NCI-H1417 (cell line): Measurements from ENCODE around the gene MYL9.

Experiments
- DNase-seq, 3 experiments: peaks; one replicate each; lab custom pipeline; 2025; lab: John Stamatoyannopoulos, UW

MYL9 gene

DNA sequence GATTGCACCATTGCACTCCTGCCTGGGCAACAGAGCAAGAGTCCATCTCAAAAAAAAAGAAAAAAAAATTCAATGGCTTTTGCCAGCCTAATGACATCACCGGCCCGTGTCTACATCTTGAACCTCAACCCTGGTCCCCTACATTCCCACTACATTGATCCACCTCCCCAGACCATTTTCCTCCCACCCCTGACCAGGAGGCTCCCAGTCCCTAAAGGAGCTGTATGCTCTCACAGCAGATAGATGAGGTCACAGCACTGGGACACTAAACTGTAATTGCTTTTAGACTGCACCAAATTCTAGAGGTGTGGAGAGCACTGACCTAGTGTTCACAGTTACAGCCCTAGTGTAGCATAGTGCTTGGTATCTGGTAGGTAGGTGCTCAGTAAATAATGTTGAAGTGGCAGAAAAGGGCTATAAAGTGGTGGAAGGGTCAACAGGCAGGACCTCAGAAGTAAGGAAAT lies 42.7 kb downstream of the MYL9 start:
- DNase-seq: no peak

DNA sequence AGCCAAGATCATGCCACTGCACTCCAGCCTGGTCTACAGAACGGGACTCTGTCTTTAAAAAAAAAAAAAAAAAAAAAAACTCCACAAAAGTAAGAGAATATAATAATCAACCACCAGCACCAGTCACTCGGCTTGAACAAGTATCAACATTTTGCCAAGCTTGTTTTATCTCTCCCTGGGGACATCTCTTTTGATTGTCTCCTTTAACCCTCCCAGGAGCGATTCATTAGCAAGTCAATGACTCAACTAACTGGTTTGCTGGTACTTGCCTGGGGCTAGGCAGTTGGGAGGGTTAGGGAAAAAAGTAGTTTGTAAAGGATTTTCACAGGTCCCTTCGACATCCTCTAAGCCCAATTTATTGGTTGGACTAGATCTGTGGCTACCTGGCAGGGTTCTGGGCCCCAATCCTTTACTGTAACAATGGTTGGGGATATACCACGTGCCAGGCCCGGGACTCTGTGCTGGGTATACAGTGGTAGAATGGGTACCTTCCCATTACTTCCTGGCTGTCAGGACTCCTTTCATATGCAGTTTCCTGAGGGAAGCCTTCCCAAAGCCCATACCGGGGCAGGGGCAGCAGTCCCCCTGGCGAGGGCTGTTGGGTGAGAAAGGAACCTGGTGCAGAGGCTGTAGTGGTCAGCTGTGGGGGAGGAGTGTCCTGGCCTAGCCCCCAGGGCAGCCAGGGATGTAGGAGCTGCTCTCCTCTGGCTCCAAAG lies 44.2 kb downstream of the MYL9 start:
- peak in 2 of 3 experiments; percentile 44 to 58 for DNase-seq

DNA sequence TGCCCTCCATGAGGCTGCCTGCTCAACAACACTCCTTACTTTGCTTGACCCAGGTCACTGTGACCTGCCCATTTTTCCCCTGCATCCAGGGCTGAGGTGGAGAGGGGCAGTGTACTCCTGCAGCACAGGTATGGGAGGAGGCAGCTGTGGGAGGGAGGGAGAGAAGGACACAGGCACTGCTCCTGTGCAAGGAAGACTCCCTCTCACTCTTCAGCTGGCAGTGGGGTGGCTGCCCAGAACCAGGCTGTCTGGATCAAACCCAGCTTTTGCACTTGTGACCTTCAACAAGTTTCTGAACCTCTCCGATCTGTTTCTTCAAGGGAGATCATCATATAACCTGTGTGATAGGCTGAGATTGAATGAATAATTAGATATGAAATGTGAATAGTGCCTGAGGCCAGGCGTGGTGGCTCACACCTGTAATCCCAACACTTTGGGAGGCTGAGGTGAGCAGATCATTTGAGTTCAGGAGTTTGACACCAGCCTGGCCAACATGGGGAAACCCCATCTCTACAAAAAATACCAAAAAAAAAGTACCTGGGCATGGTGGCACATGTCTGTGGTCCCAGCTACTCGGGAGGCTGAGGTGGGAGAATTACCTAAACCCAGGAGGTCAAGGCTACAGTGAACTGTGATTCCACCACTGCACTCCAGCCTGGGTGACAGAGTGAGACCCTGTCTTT lies 46.2 kb downstream of the MYL9 start:
- no peak for DNase-seq

DNA sequence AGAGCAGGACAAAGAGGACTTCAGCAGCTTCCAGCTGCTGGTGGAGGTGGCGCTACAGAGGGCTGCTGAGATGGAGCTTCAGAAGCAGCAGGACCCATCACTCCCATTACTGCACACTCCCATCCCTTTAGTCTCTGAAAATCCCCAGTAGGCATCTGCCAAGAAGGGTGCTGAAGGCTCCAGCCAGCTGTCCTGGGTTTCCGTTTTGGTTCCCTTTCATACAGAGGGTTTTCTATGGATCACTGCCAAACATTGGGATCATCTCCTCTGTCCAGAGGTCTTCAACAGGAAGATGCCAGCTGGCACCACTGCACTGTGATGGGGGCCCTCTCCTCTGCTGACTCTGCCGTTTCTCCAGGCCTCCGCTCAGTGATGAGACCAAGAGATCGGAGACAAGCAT lies 50.0 kb downstream of the MYL9 start:
- DNase-seq: no peak

DNA sequence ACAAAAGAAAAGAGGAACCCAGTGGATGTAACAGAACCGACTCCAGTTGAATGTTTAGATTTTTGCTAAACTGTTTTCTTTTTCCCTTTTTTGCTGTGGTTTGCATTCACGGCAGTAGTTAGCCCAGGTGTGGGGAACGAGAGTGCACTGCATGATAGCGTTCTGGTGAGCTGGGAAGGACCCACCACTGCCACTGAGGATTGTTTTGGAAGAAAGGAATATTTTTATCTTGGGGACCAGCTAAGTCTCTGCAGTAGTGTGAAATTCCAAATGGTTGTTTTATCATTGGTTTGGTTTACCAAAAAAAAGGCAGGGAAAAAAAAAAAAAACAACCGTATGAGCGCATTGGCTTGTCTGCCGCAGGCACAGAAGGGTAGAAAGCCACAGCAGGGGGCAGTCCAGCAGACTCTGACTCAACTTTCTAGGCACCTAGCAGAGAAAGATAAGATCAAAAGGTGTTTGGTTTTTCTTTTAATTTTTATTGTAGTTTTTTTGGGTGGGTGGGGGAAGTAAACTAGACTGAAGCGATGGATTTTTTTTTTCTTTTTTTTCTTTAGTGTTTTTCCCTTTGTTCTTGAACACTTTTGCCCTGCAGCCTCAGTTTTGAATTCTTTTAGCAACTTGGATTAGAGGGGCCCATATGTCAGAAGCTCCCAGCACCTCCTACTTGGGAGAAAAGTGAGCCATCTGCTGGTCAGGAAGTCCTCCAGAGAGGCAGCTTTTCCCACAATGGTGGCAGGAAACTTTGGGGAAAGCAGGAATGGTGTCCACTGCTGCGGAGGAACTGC lies 50.7 kb downstream of the MYL9 start:
- DNase-seq: peak in 1 of 3 experiments; percentile 59

DNA sequence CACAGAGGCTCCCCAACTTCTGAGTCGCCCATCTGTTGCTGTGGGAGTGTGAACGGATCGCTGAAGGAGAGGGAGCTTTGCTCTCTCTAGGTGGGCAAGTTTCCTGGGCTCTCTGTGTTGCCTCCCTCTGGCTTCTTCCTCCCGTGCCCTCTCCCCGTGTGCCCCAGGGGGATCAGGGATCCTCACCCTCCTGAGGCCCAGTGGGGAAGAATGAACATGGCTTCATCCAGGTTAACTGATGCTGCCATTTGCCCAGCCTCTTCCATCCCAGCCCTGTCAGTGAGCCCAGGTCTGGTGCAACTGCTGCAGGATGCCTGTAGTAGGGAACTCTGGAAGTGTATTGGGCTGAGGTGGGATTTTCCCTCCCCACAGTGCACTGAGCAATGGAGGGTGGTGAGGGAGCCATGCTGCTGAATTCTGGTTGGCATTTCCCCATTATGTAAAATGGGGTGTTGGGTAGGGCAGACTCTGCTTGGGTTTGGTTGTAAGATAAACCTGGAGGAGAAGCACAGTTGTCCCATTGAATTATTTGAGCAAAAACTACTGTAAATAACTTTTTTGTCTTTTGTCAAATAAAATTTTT lies 52.1 kb downstream of the MYL9 start:
- no peak for DNase-seq

DNA sequence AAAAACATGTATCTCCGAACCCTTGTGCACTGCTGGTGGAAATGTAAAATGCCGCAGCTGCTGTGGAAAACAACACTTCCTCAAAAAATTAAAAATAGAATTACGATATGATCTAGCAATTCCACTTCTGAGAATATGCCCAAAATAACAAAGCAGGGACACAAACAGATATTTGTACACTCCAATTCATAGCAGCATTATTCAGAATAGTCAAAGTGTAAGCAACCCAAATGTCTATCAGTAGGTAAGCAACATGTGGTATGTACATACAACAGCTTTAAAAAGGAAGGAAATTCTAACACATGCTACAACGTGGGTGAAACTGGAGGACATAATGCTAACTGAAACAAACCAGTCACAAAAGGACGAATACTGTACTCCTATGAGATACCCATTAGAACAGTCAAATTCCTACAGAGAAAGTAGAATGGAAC lies 58.6 kb downstream of the MYL9 start:
- DNase-seq: no peak
